TTC549 (cell line): Measurements from ENCODE around the gene NES.
A peak's percentile ranks its signal among the peaks of the same experiment; 100 is the strongest.

Experiments
- FAIRE-seq: peaks from 2 replicates; lab custom pipeline; 2012; peaks lifted over from hg19 to GRCh38; lab: Jason Lieb, UNC

The NES gene

DNA sequence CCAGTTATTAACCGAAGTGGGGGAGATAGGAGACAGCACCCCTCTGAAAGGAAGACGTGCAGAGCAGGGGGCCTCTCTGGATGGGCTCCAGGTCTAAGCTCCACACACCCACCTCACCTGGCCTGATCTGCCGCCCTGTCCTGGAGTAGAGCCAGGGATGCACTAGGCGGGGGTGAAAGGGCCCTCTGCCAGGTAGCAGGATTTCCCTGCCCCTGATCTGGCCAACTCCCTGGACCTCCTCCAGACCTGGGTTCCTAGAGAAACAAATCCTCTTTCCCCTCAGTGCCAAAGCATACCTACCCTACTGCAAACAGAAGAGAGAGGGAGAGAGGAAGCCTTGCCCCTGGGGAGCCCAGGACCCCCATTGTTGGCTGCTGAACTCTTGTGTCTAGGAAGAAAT, 26.1 kb upstream of the NES start:
- no peak for FAIRE-seq

DNA sequence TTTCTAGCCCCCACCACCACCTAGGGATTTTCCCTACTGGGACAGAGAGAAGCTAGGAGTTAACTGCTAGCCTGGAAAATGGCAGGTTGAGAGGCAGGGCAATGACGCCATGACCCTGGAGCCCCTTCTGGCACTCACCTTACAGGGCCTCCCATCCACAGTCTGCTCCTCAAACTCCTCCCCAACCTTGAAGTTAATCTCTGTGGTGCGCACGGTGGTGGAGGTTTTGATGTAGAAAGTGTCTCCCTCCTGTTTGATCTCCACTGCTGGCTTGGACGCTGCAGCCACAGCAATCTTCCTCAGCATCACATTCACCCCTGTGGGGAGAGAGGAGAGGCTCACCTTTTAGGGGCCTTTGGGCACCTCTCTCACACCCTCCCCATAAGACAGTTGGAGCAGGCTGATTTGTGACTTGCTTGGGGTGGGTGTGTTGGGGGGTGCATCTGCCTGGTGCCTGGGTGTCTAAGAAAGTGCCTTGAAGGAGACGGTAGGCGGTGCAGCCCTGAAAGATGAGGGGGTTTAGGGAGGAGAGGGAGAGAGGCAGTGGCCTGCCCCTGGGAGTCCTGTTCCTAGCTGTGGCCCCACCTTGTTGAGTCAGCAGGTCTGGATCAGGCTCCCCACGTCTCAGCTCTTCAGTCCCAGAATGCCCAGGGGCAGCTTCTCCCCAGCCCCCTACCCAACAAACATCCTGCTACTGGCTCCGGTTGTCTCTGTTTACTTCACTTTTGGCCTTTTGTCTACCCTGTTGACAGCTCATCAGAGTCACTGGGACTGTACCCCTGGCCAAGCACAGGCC, 23.7 kb upstream of the NES start:
- no peak for FAIRE-seq

DNA sequence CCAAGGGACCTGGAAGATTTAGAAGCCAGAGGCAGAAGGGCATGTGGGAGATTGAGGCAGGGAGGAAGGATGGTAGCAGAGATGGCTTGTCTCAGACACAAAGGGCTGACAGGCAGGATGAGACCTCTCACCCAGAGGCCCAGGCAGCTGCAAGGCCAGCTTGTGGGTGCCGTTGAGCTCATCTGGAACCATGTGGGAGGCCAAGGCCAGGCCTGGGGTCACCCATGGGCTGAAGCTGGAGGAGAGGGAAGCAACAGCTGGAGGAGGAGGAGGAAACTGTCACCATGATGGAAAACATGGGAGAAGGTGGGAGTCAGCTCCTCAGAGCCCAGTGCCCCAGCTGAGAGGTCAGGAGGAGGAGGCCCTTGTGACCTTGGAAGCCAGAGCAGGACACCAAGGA, 21.8 kb upstream of the NES start:
- FAIRE-seq = no peak

- FAIRE-seq = no peak
Observed at GRCh38 chr1:156697481-156697880, 20.3 kb upstream of the NES start.

DNA sequence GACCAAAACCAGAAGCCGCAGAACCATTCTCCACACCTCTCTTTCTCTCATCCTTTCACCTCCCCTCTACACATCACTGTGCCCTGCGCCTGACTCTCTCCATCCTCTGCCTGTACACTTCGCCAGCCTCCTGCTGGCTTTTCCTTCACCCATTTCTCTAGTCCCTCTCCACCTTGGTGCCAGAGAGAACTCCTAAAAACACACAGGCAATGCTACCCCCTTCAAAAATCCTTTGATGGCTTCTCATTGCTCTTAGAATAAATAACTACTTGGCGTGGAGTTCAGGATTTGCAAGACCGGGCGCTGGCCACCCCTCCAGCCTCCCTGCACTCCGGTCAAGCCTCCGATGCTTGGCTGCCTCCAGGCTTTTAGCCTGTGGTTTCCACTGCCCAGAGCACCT, 19.5 kb upstream of the NES start:
- FAIRE-seq = no peak

GRCh38 chr1:156694690-156694962, 17.4 kb upstream of the NES start:
- no peak for FAIRE-seq

DNA sequence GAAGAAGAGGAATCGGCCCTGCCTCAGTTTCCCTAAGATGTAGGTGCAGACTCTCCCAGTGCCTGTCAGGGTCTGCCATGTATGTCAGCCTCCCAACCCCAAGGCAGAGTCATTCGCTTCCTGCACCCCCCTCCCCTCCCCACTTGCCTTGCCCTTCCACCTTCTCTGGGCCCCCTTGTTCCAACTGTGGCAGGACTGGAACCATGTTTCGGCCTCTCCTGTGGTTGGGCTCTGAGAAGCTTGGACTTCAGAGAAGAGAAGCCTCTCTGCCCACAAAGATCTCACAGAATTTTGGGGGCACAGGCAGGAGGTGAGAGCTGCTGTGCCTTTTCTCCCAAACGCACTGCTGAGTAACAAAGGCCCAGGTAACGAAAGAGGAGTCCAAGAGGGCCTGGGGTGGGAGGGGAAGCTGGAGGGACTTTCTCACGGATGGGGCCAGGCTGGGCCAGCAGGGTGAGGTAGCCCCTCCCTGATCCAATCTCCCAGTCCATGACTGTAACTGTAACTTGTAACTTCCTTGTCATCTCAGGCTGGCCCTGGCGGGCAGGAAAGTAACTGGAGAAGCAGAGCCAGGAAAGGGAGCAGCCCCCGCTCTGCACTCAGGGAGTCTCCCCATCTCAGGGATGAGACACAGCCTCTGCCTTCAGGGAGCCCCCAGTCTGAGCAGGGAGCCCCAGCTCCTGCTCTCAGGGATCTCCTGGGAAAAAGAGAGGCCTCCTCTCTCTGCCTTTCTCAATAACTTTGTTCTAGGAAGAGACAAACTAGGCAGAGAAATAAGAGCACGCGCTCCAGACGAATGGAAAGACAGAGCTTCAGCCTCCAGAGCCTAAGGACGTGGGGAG, 16.9 kb upstream of the NES start:
- no peak for FAIRE-seq

DNA sequence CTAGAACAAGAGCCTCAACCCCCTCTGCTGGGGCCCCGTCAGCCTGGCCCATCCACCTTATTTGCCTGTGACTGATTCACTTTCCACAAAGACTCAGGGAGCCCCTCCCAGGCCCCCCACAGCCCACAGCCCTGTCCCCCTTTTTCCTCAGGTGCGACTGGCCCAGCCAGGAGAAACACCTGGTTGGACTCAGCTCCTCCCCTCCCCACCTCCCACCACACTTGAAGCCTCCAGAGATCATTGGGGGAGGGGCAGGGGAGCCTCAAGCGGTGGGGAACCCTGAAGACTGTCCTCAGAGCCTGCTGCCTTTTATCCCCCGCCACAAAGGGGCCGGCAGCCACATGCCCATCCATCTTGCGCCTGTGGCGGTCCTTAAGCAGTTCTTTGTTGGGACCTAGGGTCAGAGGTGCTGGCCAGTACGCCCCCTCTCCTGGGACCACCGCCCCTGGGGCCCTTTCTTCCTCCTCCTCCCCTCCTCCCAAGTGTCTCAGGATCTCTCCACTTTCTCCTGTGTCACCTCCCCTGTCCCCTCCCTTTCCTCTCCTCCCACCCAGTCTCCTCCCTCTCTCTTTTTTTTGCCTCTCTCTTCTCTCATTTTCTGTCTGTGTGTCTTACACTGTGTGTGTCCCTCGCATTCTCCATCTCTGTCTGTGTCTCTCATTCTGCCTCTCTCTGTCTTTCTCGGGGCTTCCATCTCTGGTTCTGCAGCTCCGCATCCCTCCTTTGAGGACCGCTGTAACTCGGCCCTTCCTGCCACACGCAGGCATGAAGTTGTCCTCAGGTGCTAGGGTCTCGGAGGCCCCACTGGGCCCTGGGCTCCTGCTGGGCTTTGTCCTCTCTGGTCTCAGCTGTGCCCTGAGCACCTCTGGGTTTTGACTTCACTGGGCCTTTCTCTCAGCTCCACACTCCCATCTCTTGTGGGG, 16.0 kb upstream of the NES start:
- no peak for FAIRE-seq

GRCh38 chr1:156692441-156692924, 15.3 kb upstream of the NES start:
- no peak for FAIRE-seq

DNA sequence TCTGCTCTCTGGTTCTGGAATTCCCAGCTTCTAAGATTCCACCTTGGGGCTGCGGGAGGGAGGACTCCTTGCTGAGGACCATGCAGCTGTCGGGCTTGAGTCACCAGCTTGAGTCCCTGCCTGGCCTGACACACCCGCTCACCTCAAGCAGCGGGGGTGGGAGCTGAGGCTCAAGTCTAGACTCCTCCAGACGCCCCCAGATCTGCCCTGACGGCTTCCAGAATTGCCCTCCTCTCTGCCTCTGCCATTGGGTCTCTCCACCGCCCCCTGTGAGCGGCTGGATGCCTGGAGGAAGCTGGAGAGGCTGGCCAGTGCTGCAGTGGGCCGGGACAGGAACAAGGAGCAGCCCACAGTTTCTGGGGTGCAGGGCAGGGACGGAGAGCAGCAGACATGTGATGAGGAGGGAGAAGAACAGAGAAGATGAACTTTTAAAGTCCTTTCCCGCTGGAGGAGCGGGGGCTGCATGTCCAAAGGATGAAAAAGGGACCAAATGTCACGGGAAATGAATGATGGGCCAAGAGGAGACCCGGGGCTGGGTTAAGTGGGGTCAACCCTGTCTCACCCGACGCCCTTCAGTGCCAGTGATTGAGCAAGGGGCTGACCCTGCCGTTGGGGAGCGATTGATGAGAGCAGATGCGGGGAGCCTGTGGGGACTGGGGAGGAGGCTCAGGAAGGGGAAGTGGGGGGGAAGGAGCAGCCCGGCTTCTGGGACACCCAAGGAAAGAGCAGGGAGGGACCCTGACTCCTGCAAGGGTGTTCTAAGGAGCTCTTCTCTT, 14.6 kb upstream of the NES start:
- FAIRE-seq = no peak

GRCh38 chr1:156691191-156691590, 14.0 kb upstream of the NES start:
- FAIRE-seq = no peak

DNA sequence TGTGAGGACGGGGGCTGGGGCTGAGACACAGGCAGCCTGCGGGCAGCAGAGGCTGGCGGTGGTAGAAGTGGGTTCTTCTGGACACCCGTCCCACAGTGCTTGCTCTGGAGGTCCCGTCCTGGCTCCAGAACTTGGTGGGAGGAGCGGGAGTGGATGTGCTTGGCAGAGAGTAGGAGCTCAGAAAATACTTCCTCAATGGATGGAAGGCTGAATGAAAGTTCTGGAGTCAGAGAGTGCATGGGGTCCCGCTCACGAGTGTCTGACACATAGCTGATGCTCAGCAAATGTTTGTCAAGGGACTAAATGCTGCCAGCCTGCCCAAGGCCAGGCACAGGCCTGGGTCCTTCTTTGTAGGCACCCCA, 13.4 kb upstream of the NES start:
- no peak for FAIRE-seq

DNA sequence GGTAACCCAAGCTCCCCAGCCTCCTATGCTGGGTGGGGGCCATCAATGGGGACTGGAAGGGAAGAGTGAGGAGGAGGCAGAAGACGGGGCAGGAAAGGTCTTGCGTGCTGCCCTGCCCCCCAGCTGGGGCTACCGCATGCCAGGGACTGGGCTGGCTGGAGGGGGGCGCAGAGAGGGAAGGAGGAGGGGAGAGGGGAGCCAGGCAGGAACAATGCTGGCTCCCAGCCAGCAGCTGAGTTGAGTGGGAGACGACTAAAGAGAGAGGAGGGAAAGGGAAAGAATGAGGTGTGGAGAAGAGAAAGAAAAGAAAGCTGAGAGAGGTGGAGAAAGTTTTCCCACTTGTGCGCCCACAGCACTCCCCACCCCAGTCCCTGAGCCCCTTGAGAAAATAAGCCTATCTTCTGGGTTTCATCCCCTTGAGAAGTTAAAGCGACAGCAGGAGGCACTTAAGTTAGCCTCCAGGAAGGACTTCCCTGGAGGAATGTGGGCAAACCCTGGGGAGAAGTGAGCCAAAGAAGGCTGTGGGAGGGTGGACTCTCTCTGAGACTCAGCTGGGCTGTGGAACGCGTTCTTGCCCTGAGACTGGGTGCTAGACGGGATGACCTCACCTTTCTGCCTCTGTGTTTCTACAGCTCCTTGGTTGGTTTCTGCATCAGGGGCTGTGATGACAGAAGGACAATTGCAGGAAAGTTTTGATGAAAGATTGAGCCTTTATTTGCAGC, 12.9 kb upstream of the NES start:
- no peak for FAIRE-seq

DNA sequence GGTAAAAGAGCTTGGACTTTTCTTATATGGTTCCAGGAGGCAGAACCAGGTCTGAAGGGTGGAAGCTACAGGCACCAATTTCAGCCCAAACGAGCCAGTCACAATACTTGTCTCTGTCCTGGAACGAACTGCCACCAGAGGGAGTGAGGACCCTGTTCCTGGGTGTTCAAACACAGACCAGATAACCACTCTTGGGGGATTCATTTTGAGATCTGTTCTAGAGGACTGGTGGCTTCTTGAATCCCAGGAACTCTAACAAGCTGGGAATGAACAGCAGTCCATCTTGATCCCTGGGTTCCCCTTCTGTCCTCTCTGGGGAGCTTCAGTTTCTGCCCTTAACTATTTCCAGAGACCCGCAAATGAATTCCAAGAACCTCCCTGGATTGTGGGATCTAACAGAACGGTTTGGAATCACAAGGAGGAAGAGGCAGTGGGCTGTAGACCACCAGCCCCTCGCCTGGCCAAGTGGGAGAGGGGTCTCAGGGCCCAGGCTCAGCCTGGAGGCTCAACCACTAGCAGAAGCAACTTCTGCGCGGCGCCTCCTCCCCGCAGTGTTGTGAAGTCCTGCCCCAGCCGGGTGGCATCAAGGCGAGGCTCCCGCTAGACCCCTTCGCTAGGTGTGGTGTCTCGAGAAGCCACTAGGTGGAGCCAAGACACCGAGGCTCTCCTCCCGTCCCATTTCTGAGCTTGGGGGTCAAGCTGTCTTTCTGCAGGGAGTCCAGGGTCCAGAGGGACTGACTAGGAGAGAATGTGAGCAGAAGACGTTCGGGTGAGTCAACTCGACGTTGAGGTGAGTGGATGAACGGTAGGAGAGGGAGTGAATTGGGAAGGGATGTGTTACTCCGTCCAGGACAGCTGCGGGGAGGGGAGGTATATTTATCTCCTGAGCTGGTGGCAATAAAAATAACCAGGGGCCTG, 12.1 kb upstream of the NES start:
- peak; percentile 84 for FAIRE-seq

DNA sequence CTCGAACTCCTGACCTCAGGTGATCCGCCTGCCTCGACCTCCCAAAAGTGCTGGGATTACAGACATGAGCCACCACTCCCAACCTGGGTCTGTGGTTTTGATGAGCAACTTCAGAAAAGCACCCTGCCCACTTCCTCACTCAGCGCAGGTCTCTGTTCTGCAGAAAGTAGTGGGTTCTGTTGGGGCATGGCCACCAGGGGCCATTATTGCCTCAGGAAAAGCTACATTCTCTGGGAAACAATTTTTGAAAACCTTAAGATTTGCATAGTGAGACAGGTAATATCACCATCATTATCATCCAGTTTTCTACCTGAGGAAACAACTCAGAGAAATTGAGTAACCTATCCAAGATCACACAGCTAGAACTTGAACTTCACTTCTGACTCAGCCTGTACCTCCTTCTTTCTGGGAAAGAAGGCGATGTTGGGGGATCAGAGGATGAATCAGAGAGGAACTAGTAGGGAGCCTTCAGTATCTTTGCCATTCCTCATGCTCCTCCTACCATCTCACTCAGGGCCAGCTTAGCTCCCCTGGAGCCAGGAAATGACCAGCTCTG, 7.1 kb upstream of the NES start:
- FAIRE-seq = no peak

DNA sequence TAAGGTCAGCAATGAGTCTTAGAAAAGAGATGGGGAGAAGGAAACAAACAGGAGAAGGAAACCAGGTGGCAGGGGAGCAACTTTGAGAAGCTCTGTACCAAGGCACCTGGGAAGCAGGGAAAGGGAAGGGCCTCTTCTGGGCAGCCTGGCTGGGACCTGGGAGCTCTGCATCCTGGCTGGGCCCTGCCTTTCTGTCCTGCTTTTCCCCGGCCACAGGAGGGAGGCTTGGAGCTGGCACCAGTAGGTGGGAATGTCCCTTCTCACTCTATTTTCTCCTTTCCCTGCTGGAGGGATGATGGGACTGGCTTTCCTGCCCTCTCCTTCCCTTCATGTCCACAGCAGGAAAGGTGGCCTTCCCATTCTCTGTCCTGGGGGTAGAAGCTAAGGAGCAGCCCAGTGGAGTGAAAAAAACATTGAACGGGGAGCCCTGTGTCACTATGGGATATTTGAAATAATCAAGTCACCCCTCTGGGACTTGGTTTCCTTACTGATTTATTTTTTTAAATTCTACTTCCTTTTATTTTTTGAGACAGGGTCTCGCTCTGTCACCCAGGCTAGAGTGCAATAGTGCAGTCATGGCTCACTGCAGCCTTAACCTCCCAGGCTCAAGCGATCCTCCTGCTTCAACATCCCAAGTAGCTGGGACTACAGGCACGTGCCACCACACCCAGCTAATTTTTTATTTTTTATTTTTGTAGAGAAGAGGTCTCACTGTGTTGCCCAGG, 5.1 kb upstream of the NES start:
- no peak for FAIRE-seq

DNA sequence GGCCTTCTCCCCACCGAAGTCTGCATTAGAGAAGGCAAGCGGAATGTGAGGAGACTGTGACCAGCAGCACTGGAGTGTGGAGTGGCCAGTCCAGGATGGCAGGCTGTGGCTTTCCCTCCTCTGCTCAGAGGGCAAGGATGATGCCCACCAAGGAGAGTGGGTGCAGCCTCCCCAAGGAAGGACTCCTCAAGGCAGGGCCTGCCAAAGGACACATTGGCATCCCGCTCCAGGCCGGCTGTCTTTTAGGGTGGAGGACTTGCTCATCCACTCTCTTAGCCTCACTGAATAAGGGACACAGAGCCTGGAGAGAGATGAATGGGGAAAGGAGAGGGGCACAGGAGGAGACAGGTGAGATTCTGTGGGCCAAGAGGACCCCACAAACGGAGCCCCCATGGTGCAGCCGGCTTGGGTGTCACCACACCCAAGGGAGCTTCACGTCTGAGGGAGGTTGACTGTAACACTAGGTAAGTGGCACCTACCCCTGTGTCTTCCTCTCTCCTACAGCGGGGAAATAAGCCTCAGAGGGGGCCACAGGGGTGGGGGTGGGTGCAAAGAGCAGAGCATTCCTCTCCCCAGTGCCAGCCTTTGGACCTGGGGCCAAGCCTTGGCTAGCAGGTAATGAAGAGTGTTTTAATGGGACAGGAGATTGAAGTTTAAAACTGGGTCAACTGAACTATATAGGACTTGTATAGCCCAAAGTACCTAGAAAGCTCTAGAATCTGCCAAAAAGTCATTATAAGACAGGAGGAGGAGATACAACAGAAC, 4.2 kb upstream of the NES start:
- no peak for FAIRE-seq

DNA sequence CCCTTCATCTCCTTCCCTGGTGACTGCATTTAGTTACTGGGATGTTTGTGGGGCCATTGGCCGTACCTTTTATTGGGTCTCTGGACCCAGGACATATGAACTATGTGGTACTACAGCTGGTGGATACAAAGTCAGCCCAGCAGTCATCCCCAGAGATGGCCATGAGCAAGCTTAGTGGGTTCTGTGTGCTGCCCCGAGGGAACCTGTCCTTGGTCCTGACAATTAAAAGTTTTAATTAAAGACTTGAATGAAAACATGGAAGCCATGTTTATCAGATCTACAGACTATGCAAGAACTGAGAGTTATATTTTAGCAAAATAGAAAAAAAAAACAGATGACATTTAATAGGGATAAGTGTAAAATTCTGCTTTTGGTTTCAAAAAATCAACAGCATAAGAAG, 2.8 kb upstream of the NES start:
- no peak for FAIRE-seq
